Inflammatory macrophage treated with lipopolysaccharide for 1 hour (primary cell): ENCODE results near the gene FANCD2OS.
"Not testable (repeated sequence)": the region's sequence is repeated elsewhere in the genome, so short reads cannot be mapped to it uniquely, and the experiment has no call there.

Source experiments
- DNase-seq, 2 donors: peaks; one replicate each; pipeline ENCODE4 v3.0.0-alpha.2; 2020 to 2022

The FANCD2OS gene

GRCh38 chr3:10108091-10108490, at the start of gene FANCD2OS:
TSS of gene FANCD2OS (minus strand) at chr3:10108255. CDS start at chr3:10104774, 3,481 bp downstream.
- DNase-seq = no peak

GRCh38 chr3:10157031-10157430, 49.0 kb upstream of the FANCD2OS start:
- DNase-seq = no peak

GRCh38 chr3:10155658-10156057, 47.6 kb upstream of the FANCD2OS start:
- DNase-seq = no peak

GRCh38 chr3:10155123-10155472, 47.0 kb upstream of the FANCD2OS start:
- no peak for DNase-seq

GRCh38 chr3:10154335-10155122, 46.5 kb upstream of the FANCD2OS start:
- DNase-seq = no peak

GRCh38 chr3:10150987-10151386, 42.9 kb upstream of the FANCD2OS start:
- DNase-seq = no peak

- DNase-seq = peak; percentile 51 to 65
Observed at GRCh38 chr3:10149226-10149625, 41.2 kb upstream of the FANCD2OS start.

GRCh38 chr3:10145685-10146084, 37.6 kb upstream of the FANCD2OS start:
- DNase-seq = peak; percentile 59 to 63

- DNase-seq = peak in 1 of 2 donors; percentile 44
Observed at GRCh38 chr3:10142707-10143560, 34.9 kb upstream of the FANCD2OS start.

GRCh38 chr3:10140996-10141546, 33.0 kb upstream of the FANCD2OS start:
- no peak for DNase-seq

- DNase-seq = no peak
Observed at GRCh38 chr3:10137178-10137577, 29.1 kb upstream of the FANCD2OS start.

- DNase-seq = no peak
Observed at GRCh38 chr3:10136426-10137005, 28.5 kb upstream of the FANCD2OS start.

- DNase-seq = not testable (repeated sequence)
Observed at GRCh38 chr3:10135872-10136271, 27.8 kb upstream of the FANCD2OS start.

GRCh38 chr3:10122724-10123123, 14.7 kb upstream of the FANCD2OS start:
- DNase-seq = no peak

GRCh38 chr3:10121064-10121463, 13.0 kb upstream of the FANCD2OS start:
- no peak for DNase-seq

GRCh38 chr3:10119376-10119775, 11.3 kb upstream of the FANCD2OS start:
- no peak for DNase-seq

- DNase-seq = no peak
Observed at GRCh38 chr3:10116928-10117327, 8.9 kb upstream of the FANCD2OS start.

GRCh38 chr3:10116138-10116460, 8.0 kb upstream of the FANCD2OS start:
- peak; percentile 40 to 44 for DNase-seq

- DNase-seq = peak; percentile 98
Observed at GRCh38 chr3:10115326-10116137, 7.5 kb upstream of the FANCD2OS start, which contains the start of gene BRK1. TSS of gene BRK1 (plus strand) at chr3:10115675. CDS start at chr3:10115702, 27 bp downstream.

- DNase-seq = no peak
Observed at GRCh38 chr3:10106919-10107318, 1.1 kb downstream of the FANCD2OS start.

- DNase-seq = no peak
Observed at GRCh38 chr3:10099041-10099440, 9.0 kb downstream of the FANCD2OS start.

- no peak for DNase-seq
Observed at GRCh38 chr3:10093678-10094077, 14.4 kb downstream of the FANCD2OS start.
